ENCODE measurements around the gene NSUN7.

Gene NSUN7

DNA sequence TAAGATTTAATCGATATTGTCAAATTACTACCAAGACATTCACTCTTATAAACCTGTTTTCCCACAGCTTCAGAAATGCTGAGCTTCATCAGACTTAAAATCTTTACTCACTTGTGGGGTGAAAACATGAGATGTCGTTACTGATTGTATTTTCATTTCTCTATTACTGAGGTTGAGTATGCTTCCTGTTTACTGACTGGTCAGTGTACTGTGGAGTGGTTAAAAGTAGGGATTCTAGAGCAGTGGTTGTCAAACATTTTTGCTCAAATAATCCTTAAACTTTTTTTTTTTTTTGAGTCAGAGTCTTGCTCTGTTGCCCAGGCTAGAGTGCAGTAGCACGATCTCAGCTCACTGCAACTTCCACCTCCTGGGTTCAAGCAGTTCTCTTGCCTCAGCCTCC is 50.3 kb downstream of the NSUN7 start:
- TF ChIP-seq CTCF (IDR thresholded peaks at IDR 0.05; ENCODE audit: low read length) (no peak), EZH2 (IDR thresholded peaks at IDR 0.05; ENCODE audit: borderline replicate concordance, low read length) (no peak)
- Histone ChIP-seq H3K4me1 (ENCODE audit: insufficient read depth, low read length, severe bottlenecking) (no peaks in the 10 kb centered on the region), H3F3A (ENCODE audit: insufficient read depth, low read length) (no peaks in the 10 kb centered on the region), H4K20me1 (ENCODE audit: insufficient read depth, low read length) (no peaks in the 10 kb centered on the region), H2AFZ (ENCODE audit: low read length) (no peak overlapping the region), H3K36me3 (ENCODE audit: insufficient read depth, low read length) (no peaks in the 10 kb centered on the region), H3K79me2 (ENCODE audit: insufficient read depth, low read length) (no peaks in the 10 kb centered on the region), H3K4me2 (ENCODE audit: low read length) (no peak overlapping the region), H3K27me3 (ENCODE audit: insufficient read depth, low read length) (peaks cover 4% of the 10 kb centered on the region; the same call in 1 of the 2 replicates), H3K9ac (ENCODE audit: low read length) (no peak overlapping the region), H3K9me3 (ENCODE audit: low read length) (no peaks in the 10 kb centered on the region), H3K27ac (ENCODE audit: low read depth, low read length, poor library complexity, severe bottlenecking) (no peak overlapping the region), H3K9me2 (ENCODE audit: low read depth, low read length) (no peaks in the 10 kb centered on the region), H3K4me3 (ENCODE audit: low read depth, low read length, poor library complexity, severe bottlenecking) (no peak overlapping the region)

GRCh38 chr4:40804598-40804997 is 54.8 kb downstream of the NSUN7 start:
- H3K4me2 ChIP-seq (ENCODE audit: low read length): no peak overlapping the region
- no peaks in the 10 kb centered on the region for H4K20me1 ChIP-seq (ENCODE audit: insufficient read depth, low read length)
- H3K4me3 ChIP-seq (ENCODE audit: low read depth, low read length, poor library complexity, severe bottlenecking): no peak overlapping the region
- no peak overlapping the region for H3K9ac ChIP-seq (ENCODE audit: low read length)
- no peaks in the 10 kb centered on the region for H3F3A ChIP-seq (ENCODE audit: insufficient read depth, low read length)
- H3K79me2 ChIP-seq (ENCODE audit: insufficient read depth, low read length): no peaks in the 10 kb centered on the region
- H3K4me1 ChIP-seq (ENCODE audit: insufficient read depth, low read length, severe bottlenecking): no peaks in the 10 kb centered on the region
- no peaks in the 10 kb centered on the region for H3K9me2 ChIP-seq (ENCODE audit: low read depth, low read length)
- no peaks in the 10 kb centered on the region for H3K27me3 ChIP-seq (ENCODE audit: insufficient read depth, low read length)
- H3K27ac ChIP-seq (ENCODE audit: low read depth, low read length, poor library complexity, severe bottlenecking): no peak overlapping the region
- H3K36me3 ChIP-seq (ENCODE audit: insufficient read depth, low read length): no peaks in the 10 kb centered on the region
- no peak overlapping the region for H2AFZ ChIP-seq (ENCODE audit: low read length)
- no peaks in the 10 kb centered on the region for H3K9me3 ChIP-seq (ENCODE audit: low read length)
- TF ChIP-seq CTCF (IDR thresholded peaks at IDR 0.05; ENCODE audit: low read length): no peak

- Histone ChIP-seq H3K4me1 (ENCODE audit: insufficient read depth, low read length, severe bottlenecking) (no peaks in the 10 kb centered on the region), H4K20me1 (ENCODE audit: insufficient read depth, low read length) (no peaks in the 10 kb centered on the region), H3K4me3 (ENCODE audit: low read depth, low read length, poor library complexity, severe bottlenecking) (no peak overlapping the region), H3K4me2 (ENCODE audit: low read length) (no peak overlapping the region), H3K27ac (ENCODE audit: low read depth, low read length, poor library complexity, severe bottlenecking) (no peak overlapping the region), H3K36me3 (ENCODE audit: insufficient read depth, low read length) (no peaks in the 10 kb centered on the region), H3F3A (ENCODE audit: insufficient read depth, low read length) (no peaks in the 10 kb centered on the region), H3K27me3 (ENCODE audit: insufficient read depth, low read length) (no peaks in the 10 kb centered on the region), H3K79me2 (ENCODE audit: insufficient read depth, low read length) (no peaks in the 10 kb centered on the region), H3K9ac (ENCODE audit: low read length) (no peak overlapping the region), H2AFZ (ENCODE audit: low read length) (no peak overlapping the region), H3K9me3 (ENCODE audit: low read length) (no peaks in the 10 kb centered on the region), H3K9me2 (ENCODE audit: low read depth, low read length) (no peaks in the 10 kb centered on the region)
- TF ChIP-seq EZH2 (IDR thresholded peaks at IDR 0.05; ENCODE audit: borderline replicate concordance, low read length) (no peak), CTCF (IDR thresholded peaks at IDR 0.05; ENCODE audit: low read length) (no peak)
Observed at GRCh38 chr4:40808926-40809457, 59.2 kb downstream of the NSUN7 start.
